HAP-1 (cell line): ENCODE measurements around the gene ARPP21.

ENCODE experiments used
- DNase-seq, 2 experiments: peaks; one replicate each; pipeline ENCODE4 v3.0.0-alpha.2; 2016 to 2020; ENCODE audit warnings: low spot score in 2 of 2
- H3K27me3 ChIP-seq: fragments of 250-450 bp; sonication (Bioruptor Pico); 2 replicates; pipeline ENCODE4 v1.5.1; 2020; ENCODE audit warnings: low read depth, mild to moderate bottlenecking, moderate library complexity
- H3K36me3 ChIP-seq: fragments of 250-450 bp; sonication (Bioruptor Pico); replicated peaks from 2 replicates; pipeline ENCODE4 v1.5.1; 2020; ENCODE audit warnings: mild to moderate bottlenecking
- H3K4me1 ChIP-seq: fragments of 250-450 bp; sonication (Bioruptor Pico); 2 replicates; pipeline ENCODE4 v1.5.1; 2020; ENCODE audit warnings: mild to moderate bottlenecking
- H3K4me3 ChIP-seq: fragments of 250-450 bp; sonication (Bioruptor Pico); 2 replicates; pipeline ENCODE4 v1.5.1; 2020; ENCODE audit warnings: mild to moderate bottlenecking, moderate library complexity
- H3K9me3 ChIP-seq: fragments of 250-450 bp; sonication (Bioruptor Pico); 2 replicates; pipeline ENCODE4 v1.5.1; 2020; ENCODE audit warnings: mild to moderate bottlenecking, moderate library complexity
- in situ Hi-C: fragments of 300-500 bp; cut with MboI; formaldehyde crosslinking; loops from 3 replicates; pipeline ENCODE4 v1.14.3; 2020; ENCODE audit warnings: low sequenced_read_pairs, inconsistent platforms, mixed read lengths

ARPP21 gene

GRCh38 chr3:35709691-35710090, 70.4 kb downstream of the ARPP21 start:
- Histone ChIP-seq H3K4me1 (peaks cover 5% of the 10 kb centered on the region), H3K9me3 (no peaks in the 10 kb centered on the region), H3K4me3 (no peak overlapping the region), H3K36me3 (no peaks in the 10 kb centered on the region), H3K27me3 (peaks cover 12% of the 10 kb centered on the region)
- in situ Hi-C loops = no loop called here
- DNase-seq = no peak

GRCh38 chr3:35710554-35710953, 71.2 kb downstream of the ARPP21 start:
- no peaks in the 10 kb centered on the region for H3K9me3 ChIP-seq
- H3K4me3 ChIP-seq = no peak overlapping the region
- H3K4me1 ChIP-seq = peaks cover 5% of the 10 kb centered on the region
- peaks cover 20% of the 10 kb centered on the region for H3K27me3 ChIP-seq
- no peak for DNase-seq
- in situ Hi-C loops = no loop called here
- no peaks in the 10 kb centered on the region for H3K36me3 ChIP-seq

- Histone ChIP-seq H3K27me3 (peaks cover 32% of the 10 kb centered on the region), H3K9me3 (no peaks in the 10 kb centered on the region), H3K36me3 (no peaks in the 10 kb centered on the region), H3K4me1 (peaks cover 5% of the 10 kb centered on the region), H3K4me3 (no peak overlapping the region)
- in situ Hi-C loops = no loop called here
- no peak for DNase-seq
Observed at GRCh38 chr3:35718921-35719320, 79.6 kb downstream of the ARPP21 start.

- peaks cover 12% of the 10 kb centered on the region for H3K27me3 ChIP-seq
- H3K4me3 ChIP-seq = no peak overlapping the region
- H3K36me3 ChIP-seq = no peaks in the 10 kb centered on the region
- no peaks in the 10 kb centered on the region for H3K4me1 ChIP-seq
- H3K9me3 ChIP-seq = no peaks in the 10 kb centered on the region
- in situ Hi-C loops = no loop called here
- DNase-seq = no peak
Observed at GRCh38 chr3:35721628-35722027, 82.3 kb downstream of the ARPP21 start.

GRCh38 chr3:35722902-35723301, 83.6 kb downstream of the ARPP21 start:
- H3K4me3 ChIP-seq = no peak overlapping the region
- no peaks in the 10 kb centered on the region for H3K36me3 ChIP-seq
- H3K27me3 ChIP-seq = peaks cover 1% of the 10 kb centered on the region
- no peaks in the 10 kb centered on the region for H3K4me1 ChIP-seq
- no peak for DNase-seq
- H3K9me3 ChIP-seq = no peaks in the 10 kb centered on the region
- in situ Hi-C loops = no loop called here

GRCh38 chr3:35723480-35724097, 84.3 kb downstream of the ARPP21 start:
- no peaks in the 10 kb centered on the region for H3K36me3 ChIP-seq
- H3K4me3 ChIP-seq = no peak overlapping the region
- H3K9me3 ChIP-seq = no peaks in the 10 kb centered on the region
- no peaks in the 10 kb centered on the region for H3K4me1 ChIP-seq
- no peak for DNase-seq
- in situ Hi-C loops = no loop called here
- no peaks in the 10 kb centered on the region for H3K27me3 ChIP-seq

- H3K36me3 ChIP-seq = no peaks in the 10 kb centered on the region
- H3K4me3 ChIP-seq = no peak overlapping the region
- no peak for DNase-seq
- in situ Hi-C loops = no loop called here
- H3K9me3 ChIP-seq = no peaks in the 10 kb centered on the region
- no peaks in the 10 kb centered on the region for H3K27me3 ChIP-seq
- H3K4me1 ChIP-seq = no peaks in the 10 kb centered on the region
Observed at GRCh38 chr3:35724106-35724505, 84.8 kb downstream of the ARPP21 start.

- H3K27me3 ChIP-seq = no peaks in the 10 kb centered on the region
- in situ Hi-C loops = no loop called here
- no peaks in the 10 kb centered on the region for H3K9me3 ChIP-seq
- H3K4me3 ChIP-seq = no peak overlapping the region
- no peak for DNase-seq
- H3K36me3 ChIP-seq = no peaks in the 10 kb centered on the region
- H3K4me1 ChIP-seq = no peaks in the 10 kb centered on the region
Observed at GRCh38 chr3:35727179-35727578, 87.9 kb downstream of the ARPP21 start.

- H3K4me1 ChIP-seq = no peaks in the 10 kb centered on the region
- H3K27me3 ChIP-seq = no peaks in the 10 kb centered on the region
- in situ Hi-C loops = no loop called here
- no peaks in the 10 kb centered on the region for H3K36me3 ChIP-seq
- no peaks in the 10 kb centered on the region for H3K9me3 ChIP-seq
- DNase-seq = no peak
- H3K4me3 ChIP-seq = no peak overlapping the region
Observed at GRCh38 chr3:35733341-35733740, 94.0 kb downstream of the ARPP21 start.

- Histone ChIP-seq H3K4me3 (no peak overlapping the region), H3K36me3 (no peaks in the 10 kb centered on the region), H3K4me1 (no peaks in the 10 kb centered on the region), H3K9me3 (no peaks in the 10 kb centered on the region), H3K27me3 (no peaks in the 10 kb centered on the region)
- in situ Hi-C loops = no loop called here
- no peak for DNase-seq
Observed at GRCh38 chr3:35733864-35734263, 94.5 kb downstream of the ARPP21 start.

GRCh38 chr3:35737080-35737479, 97.8 kb downstream of the ARPP21 start:
- Histone ChIP-seq H3K4me3 (no peak overlapping the region), H3K9me3 (no peaks in the 10 kb centered on the region), H3K27me3 (no peaks in the 10 kb centered on the region), H3K4me1 (no peaks in the 10 kb centered on the region), H3K36me3 (no peaks in the 10 kb centered on the region)
- in situ Hi-C loops = no loop called here
- no peak for DNase-seq

GRCh38 chr3:35737527-35737926, 98.2 kb downstream of the ARPP21 start:
- 0 out of 2 replicates have a peak, but pooled peaks cover 2% of the 10 kb centered on the region for H3K27me3 ChIP-seq
- H3K9me3 ChIP-seq = no peaks in the 10 kb centered on the region
- H3K4me3 ChIP-seq = no peak overlapping the region
- H3K4me1 ChIP-seq = no peaks in the 10 kb centered on the region
- in situ Hi-C loops = no loop called here
- H3K36me3 ChIP-seq = no peaks in the 10 kb centered on the region
- DNase-seq = no peak

GRCh38 chr3:35737934-35738706, 98.8 kb downstream of the ARPP21 start:
- Histone ChIP-seq H3K4me3 (no peak overlapping the region), H3K27me3 (0 out of 2 replicates have a peak, but pooled peaks cover 2% of the 10 kb centered on the region), H3K9me3 (no peaks in the 10 kb centered on the region), H3K4me1 (no peaks in the 10 kb centered on the region), H3K36me3 (no peaks in the 10 kb centered on the region)
- DNase-seq = no peak
- in situ Hi-C loops = no loop called here

GRCh38 chr3:35739181-35739809, 100.0 kb downstream of the ARPP21 start:
- Histone ChIP-seq H3K9me3 (no peaks in the 10 kb centered on the region), H3K4me3 (no peak overlapping the region), H3K4me1 (no peaks in the 10 kb centered on the region), H3K27me3 (0 out of 2 replicates have a peak, but pooled peaks cover 2% of the 10 kb centered on the region), H3K36me3 (no peaks in the 10 kb centered on the region)
- DNase-seq = no peak
- in situ Hi-C loops = no loop called here
